GM12872 (cell line): ENCODE data around the gene TIPRL.

Experiments
- CTCF ChIP-seq: IDR thresholded peaks from 3 replicates; pipeline ENCODE4 v1.5.1; 2011; ENCODE audit warnings: low read depth, mild to moderate bottlenecking, low read length, moderate library complexity; ENCODE audit not compliant: insufficient read depth

The TIPRL gene

DNA sequence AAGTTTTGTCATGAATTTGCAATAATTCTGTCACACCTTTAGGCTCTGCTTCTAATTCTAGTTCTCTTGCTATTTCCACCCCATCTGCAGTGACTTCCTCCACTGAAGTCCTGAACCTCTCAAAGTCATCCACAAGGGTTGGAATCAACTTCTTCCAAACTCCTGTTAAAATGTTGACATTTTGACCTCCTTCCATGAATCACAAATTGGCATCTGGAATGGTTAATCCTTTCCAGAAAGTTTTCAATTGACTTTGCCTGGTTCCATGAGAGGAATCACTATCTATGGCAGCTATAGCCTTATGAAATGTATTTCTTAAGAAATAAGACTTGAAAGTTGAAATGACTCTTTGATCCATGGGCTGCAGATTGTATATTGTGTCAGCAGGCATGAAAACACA lies 27.3 kb downstream of the TIPRL start:
- TF ChIP-seq CTCF = no peak

- no peak for TF ChIP-seq CTCF
These were observed 31.6 kb downstream of the TIPRL start for GRCh38 chr1:168210312-168210711.

- no peak for TF ChIP-seq CTCF
These were observed 34.6 kb downstream of the TIPRL start for GRCh38 chr1:168213349-168213748.

GRCh38 chr1:168216171-168216570 lies 37.4 kb downstream of the TIPRL start:
- no peak for TF ChIP-seq CTCF

- TF ChIP-seq CTCF = no peak
These were observed 38.9 kb downstream of the TIPRL start for GRCh38 chr1:168217664-168218063.

- no peak for TF ChIP-seq CTCF
These were observed 39.9 kb downstream of the TIPRL start for GRCh38 chr1:168218658-168219057.

GRCh38 chr1:168220470-168220871 lies 41.7 kb downstream of the TIPRL start:
- no peak for TF ChIP-seq CTCF

DNA sequence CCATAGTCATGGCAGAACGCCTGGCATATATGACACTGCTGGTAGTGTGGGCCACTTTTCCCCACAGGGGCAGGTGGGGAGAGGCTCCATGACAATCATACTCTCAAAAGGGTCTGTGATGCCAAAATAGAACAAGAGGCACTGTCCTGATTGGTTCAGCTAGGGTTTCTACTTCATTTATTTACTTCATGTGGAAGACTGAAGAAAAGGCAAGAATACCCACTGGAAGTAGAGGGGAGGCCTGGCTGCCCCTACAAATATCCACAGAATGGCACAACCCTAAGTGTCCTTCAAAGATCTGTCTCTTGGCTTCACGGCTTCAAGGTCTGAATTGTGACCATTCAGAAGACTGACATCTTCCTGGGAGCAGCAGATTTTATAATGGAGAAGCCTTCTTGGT lies 42.5 kb downstream of the TIPRL start:
- no peak for TF ChIP-seq CTCF
